BJ (cell line): Measurements from ENCODE around the gene TUT4. TPM values are rescaled to one million over a fixed set of nuclear protein-coding genes. Genes with fewer than 3 reads are reported as not detected.

Experiments used
- CTCF ChIA-PET: fragments of 350-600 bp; formaldehyde crosslinking; extraction: SDS; loops from one replicate; lab custom pipeline; 2021; ENCODE audit warnings: antibody characterized with exemption, inconsistent platforms; lab: Yijun Ruan, JAX
- POLR2A ChIA-PET: fragments of 300-600 bp; sonication (Branson Sonifier 250); formaldehyde crosslinking; extraction: SDS; loops from one replicate; lab custom pipeline; 2021; ENCODE audit warnings: antibody characterized with exemption; lab: Charles Lee
- DNase-seq: peaks from one replicate; pipeline ENCODE4 v3.0.0-alpha.2; 2011; ENCODE audit warnings: low read depth
- H3K27me3 ChIP-seq: 2 replicates; pipeline ENCODE4 v1.6.0; 2011; ENCODE audit warnings: low read length; ENCODE audit not compliant: control insufficient read depth, insufficient read depth
- H3K36me3 ChIP-seq: 2 replicates; pipeline ENCODE4 v1.5.1; 2011; ENCODE audit warnings: low read length; ENCODE audit not compliant: control insufficient read depth, insufficient read depth
- H3K4me3 ChIP-seq: 2 replicates; pipeline ENCODE4 v1.5.1; 2011; ENCODE audit warnings: low read depth, mild to moderate bottlenecking, control low read depth, low read length
- polyA plus RNA-seq: library from polyadenylated mRNA; depleted of rRNA; stranded (reverse); fragments of >200 nt; gene quantifications from 2 replicates; pipeline ENCODE4 v1.2.3, GENCODE V29; 2011
- TF ChIP-seq, protein P1 (sequence below): IDR thresholded peaks from 2 replicates; pipeline ENCODE4 v1.5.1; 2011; ENCODE audit warnings: low read depth, mild to moderate bottlenecking, control low read depth, inconsistent platforms, low read length, moderate library complexity; ENCODE audit not compliant: insufficient read depth

Gene TUT4
- polyA plus RNA-seq, 1 experiment = 27.9 TPM

DNA sequence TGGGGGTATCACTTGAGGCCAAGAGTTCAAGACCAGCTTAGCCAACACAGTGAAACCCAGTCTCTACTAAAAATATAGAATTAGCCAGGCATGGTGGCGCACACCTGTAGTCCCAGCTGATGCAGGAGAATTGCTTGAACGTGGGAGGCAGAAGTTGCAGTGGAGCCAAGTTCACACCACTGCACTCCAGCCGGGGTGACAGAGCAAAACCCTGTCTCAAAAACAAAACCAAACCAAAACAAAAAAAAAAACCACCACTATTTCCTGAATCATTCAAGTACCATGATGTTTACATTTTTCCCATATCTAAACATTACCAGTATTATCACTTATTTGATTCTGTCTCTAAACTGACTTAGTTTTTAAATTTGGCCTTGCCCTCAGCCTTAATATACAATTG lies 29.5 kb downstream of the TUT4 start:
- Histone ChIP-seq H3K27me3 (no peaks in the 10 kb centered on the region), H3K36me3 (no peaks in the 10 kb centered on the region; the same call in 1 of the 2 replicates), H3K4me3 (no peak overlapping the region)
- DNase-seq = no peak
- ChIA-PET CTCF (no interaction called here), POLR2A (no interaction called here)
- TF ChIP-seq, protein P1, sequence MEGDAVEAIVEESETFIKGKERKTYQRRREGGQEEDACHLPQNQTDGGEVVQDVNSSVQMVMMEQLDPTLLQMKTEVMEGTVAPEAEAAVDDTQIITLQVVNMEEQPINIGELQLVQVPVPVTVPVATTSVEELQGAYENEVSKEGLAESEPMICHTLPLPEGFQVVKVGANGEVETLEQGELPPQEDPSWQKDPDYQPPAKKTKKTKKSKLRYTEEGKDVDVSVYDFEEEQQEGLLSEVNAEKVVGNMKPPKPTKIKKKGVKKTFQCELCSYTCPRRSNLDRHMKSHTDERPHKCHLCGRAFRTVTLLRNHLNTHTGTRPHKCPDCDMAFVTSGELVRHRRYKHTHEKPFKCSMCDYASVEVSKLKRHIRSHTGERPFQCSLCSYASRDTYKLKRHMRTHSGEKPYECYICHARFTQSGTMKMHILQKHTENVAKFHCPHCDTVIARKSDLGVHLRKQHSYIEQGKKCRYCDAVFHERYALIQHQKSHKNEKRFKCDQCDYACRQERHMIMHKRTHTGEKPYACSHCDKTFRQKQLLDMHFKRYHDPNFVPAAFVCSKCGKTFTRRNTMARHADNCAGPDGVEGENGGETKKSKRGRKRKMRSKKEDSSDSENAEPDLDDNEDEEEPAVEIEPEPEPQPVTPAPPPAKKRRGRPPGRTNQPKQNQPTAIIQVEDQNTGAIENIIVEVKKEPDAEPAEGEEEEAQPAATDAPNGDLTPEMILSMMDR = no peak

DNA sequence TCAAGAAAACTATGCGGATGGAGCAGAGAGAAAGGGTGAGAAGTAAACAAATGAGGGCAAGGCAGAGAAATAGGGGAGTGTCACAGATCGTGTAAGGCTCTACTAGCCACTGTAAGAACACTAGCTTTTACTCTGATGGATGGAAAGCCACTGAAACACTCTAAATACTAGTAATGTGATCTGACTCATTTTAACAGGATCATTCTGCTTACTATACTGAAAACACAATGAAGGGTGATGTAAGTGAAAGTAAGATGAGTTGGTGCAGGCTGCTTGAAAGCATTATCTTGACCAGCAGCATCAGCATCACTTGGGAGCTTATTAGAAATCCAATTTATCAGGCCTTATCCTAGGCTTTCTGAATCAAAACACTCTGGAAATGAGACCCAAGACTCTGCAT lies 32.7 kb downstream of the TUT4 start:
- no peak for DNase-seq
- Histone ChIP-seq H3K27me3 (no peaks in the 10 kb centered on the region), H3K4me3 (no peak overlapping the region), H3K36me3 (no peaks in the 10 kb centered on the region; the same call in 1 of the 2 replicates)
- ChIA-PET POLR2A (no interaction called here), CTCF (interaction anchor here (0.7 kb wide), 1 partner anchor 10 kb away, joined by 3 read pairs; no protein-coding TSS in a partner anchor)
- TF ChIP-seq, protein P1 = no peak

DNA sequence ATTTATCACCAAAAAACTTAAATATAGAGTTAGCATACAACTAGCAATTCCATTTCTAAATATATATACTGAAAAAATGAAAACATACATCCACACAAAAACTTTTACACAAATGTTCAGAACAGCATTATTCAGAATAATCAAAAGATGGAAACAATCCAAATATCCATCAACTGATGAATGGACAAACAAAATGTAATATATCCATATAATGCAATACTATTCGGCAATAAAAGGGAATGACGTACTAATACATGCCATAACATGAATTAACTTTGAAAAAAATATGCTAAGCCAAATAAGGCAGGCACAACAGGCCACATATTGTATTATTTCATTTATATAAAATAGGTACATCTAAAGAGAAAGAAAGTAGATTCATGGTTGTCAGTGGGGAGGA lies 33.9 kb downstream of the TUT4 start:
- POLR2A ChIA-PET = no interaction called here
- Histone ChIP-seq H3K4me3 (no peak overlapping the region), H3K27me3 (no peaks in the 10 kb centered on the region), H3K36me3 (no peaks in the 10 kb centered on the region; the same call in none of the 2 replicates)
- no peak for DNase-seq
- TF ChIP-seq, protein P1 = no peak
- CTCF ChIA-PET = no interaction called here

DNA sequence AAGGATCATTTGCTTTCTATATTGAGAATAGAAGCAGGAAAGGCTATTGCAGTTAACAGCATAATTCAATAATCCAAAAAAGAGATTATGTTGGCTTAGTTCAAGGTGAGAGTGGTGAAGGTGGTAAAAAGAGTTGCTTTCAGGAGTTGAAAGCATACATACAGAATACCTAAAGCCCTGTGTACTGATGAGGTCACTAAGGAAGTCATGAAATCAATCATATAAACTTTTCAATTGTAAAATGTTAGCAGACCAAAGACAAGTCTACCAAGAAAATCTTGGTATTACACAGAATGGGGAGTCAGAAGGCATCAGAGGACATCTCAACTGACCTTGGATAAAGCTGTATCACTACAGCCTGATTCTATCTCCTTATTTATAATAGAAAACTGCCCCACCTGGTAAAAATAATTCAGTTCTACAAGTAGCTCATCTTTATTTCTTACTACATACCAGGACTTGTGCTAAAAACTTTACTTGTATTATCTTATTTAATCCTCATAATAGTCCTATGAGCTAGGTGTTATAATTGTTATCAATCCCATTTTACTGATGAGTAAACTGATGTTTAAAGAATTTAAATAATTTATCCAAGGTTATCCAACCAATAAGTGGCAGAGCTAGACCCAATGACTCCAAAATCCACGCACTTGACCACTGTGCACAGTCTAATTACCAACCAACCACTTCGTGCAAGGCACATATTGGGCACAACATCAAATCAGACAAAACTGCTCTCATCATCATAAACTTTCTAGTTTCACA lies 40.9 kb downstream of the TUT4 start:
- H3K36me3 ChIP-seq = no peaks in the 10 kb centered on the region; the same call in 1 of the 2 replicates
- POLR2A ChIA-PET = no interaction called here
- no peak for DNase-seq
- H3K27me3 ChIP-seq = no peaks in the 10 kb centered on the region
- CTCF ChIA-PET = no interaction called here
- TF ChIP-seq, protein P1 = no peak
- no peak overlapping the region for H3K4me3 ChIP-seq

DNA sequence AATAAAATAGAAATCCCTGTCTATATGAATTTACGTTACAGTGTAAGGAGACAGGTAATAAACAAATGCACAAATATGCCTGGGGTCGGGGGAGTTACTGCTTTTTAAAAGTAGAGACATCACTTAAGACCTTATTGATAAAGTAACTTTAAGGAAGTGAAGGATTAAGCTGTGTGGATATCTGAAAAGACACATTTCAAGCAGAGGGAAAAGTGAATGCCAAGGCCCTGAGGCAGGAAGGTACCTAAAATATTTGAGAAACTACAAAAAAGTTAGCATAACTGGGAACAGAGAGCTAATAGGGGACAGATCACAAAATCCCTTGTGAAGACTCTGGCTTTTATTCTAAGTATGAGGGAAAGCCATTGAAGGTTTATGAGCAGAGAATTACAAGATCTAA lies 41.5 kb downstream of the TUT4 start:
- DNase-seq = no peak
- ChIA-PET CTCF (no interaction called here), POLR2A (no interaction called here)
- TF ChIP-seq, protein P1 = no peak
- no peaks in the 10 kb centered on the region for H3K27me3 ChIP-seq
- H3K4me3 ChIP-seq = no peak overlapping the region
- H3K36me3 ChIP-seq = no peaks in the 10 kb centered on the region; the same call in 1 of the 2 replicates
